Keratinocyte (primary cell): ENCODE measurements around the gene SLITRK3.

ENCODE experiments used
- EZH2 ChIP-seq: IDR thresholded peaks from one replicate; pipeline ENCODE4 v1.6.1; 2012; ENCODE audit warnings: inconsistent platforms, mild to moderate bottlenecking, low read length, moderate library complexity
- TF ChIP-seq, protein P1 (sequence below), 3 experiments: IDR thresholded peaks in 1 of 3; conservative IDR thresholded peaks in 1 of 3; optimal IDR thresholded peaks in 1 of 3; 2 replicates in 2 of 3; 3 replicates in 1 of 3; pipeline versions ENCODE3 to v1.5.1; 2011; ENCODE audit warnings: low read length in 3 of 3, mild to moderate bottlenecking in 3 of 3, moderate library complexity in 2 of 3, control low read depth in 1 of 3, inconsistent platforms in 1 of 3; ENCODE audit not compliant: insufficient read depth in 2 of 3; ENCODE audit errors: extremely low read depth in 1 of 3

DNA sequence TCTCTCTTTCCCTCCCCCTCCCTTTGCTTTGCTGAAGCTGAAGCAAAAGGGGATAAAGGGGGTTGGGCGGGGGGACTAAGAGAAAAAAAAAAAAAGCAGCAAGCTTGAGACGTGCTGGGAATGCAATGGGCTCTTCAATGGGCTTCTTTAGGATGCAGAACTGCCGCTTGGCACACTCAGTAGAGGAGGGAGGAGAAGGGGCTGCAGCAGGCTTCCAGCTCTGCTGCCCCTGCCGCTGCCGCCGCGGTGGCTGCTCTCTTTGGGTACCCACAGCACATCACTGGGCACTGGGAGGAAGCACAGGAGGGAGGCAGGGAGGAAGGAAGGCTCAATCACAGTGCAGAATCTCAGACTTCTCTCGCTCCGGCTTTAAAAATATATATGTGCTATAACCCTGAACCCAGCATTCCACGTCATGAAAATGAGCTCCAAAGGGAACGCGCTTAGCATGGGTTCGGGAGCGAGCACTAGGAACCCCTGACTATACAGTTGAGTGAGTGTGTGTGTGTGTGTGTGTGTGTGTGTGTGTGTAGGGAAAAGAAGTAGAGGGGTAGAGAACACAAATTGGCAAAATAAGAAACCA, 3.5 kb downstream of the SLITRK3 start:
- TF ChIP-seq, protein P1, sequence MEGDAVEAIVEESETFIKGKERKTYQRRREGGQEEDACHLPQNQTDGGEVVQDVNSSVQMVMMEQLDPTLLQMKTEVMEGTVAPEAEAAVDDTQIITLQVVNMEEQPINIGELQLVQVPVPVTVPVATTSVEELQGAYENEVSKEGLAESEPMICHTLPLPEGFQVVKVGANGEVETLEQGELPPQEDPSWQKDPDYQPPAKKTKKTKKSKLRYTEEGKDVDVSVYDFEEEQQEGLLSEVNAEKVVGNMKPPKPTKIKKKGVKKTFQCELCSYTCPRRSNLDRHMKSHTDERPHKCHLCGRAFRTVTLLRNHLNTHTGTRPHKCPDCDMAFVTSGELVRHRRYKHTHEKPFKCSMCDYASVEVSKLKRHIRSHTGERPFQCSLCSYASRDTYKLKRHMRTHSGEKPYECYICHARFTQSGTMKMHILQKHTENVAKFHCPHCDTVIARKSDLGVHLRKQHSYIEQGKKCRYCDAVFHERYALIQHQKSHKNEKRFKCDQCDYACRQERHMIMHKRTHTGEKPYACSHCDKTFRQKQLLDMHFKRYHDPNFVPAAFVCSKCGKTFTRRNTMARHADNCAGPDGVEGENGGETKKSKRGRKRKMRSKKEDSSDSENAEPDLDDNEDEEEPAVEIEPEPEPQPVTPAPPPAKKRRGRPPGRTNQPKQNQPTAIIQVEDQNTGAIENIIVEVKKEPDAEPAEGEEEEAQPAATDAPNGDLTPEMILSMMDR (optimal IDR thresholded peaks at IDR 0.05 in 1 of 3, IDR thresholded peaks at IDR 0.05 in 1 of 3, conservative IDR thresholded peaks at IDR 0.05 in 1 of 3; ENCODE audit: extremely low read depth in 1 of 3, insufficient read depth in 2 of 3, low read length in 3 of 3): no peak
- TF ChIP-seq EZH2: no peak
